Activated T-cell treated with anti-CD3 and anti-CD28 coated beads for 24 hours (primary cell): Measurements from ENCODE around the gene FXN.
"Not testable (repeated sequence)": the region's sequence is repeated elsewhere in the genome, so short reads cannot be mapped to it uniquely, and the experiment has no call there.

Source experiments
- DNase-seq: peaks from one replicate; pipeline ENCODE4 v3.0.0-alpha.2; 2020; ENCODE audit warnings: low read depth

The FXN gene

GRCh38 chr9:69070201-69070600 is 34.6 kb downstream of the FXN start:
- DNase-seq = no peak

GRCh38 chr9:69071059-69071458 is 35.5 kb downstream of the FXN start:
- DNase-seq = no peak

GRCh38 chr9:69073103-69073502 is 37.6 kb downstream of the FXN start:
- DNase-seq = no peak

DNA sequence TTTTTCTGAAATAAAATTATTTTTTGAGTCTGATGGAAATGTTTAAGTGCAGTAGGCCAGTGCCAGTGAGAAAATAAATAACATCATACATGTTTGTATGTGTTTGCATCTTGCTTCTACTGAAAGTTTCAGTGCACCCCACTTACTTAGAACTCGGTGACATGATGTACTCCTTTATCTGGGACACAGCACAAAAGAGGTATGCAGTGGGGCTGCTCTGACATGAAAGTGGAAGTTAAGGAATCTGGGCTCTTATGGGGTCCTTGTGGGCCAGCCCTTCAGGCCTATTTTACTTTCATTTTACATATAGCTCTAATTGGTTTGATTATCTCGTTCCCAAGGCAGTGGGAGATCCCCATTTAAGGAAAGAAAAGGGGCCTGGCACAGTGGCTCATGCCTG is 39.2 kb downstream of the FXN start:
- no peak for DNase-seq

GRCh38 chr9:69076550-69076949 is 41.0 kb downstream of the FXN start:
- DNase-seq = no peak

DNA sequence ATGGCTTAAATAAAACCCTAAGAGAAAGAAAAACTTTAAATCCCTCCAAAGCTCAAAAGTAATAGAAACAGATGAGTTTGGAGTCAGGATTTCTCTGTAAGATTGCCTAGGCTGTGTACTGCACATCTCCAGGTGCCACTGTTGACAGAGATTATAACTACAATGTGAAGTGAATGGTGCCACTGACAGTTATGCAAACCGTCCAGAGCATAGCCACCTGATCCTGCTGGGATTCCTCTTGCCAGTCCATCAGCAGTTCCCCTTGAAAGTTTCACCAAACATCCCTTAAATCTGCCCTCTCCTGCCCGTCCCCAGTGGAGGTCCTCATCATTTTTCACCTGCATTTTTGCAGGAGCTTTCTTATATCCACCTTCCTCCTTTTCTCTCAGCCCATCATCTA is 42.5 kb downstream of the FXN start:
- DNase-seq = no peak

GRCh38 chr9:69078581-69078980 is 43.0 kb downstream of the FXN start:
- DNase-seq = no peak

GRCh38 chr9:69079186-69079585 is 43.6 kb downstream of the FXN start:
- DNase-seq = no peak

- no peak for DNase-seq
These were observed 45.7 kb downstream of the FXN start for GRCh38 chr9:69081261-69081660.

DNA sequence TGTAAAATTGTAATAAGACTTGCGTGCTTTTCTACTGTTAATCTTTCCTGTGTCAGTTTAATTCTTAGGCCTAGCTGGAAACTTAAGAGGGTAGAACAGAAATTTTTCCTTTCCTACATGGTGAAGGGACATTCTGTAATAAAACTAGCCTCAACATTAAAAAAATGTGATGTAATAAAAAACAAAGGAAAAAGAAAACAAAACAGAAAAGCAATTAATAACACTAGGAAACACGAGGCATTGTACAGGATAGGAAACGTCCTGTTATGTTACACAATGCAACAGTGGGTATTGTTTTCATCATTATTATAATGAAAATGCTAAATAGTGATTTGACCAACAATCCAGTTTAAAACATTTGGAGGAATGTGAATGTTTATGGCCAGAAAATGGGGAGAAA is 47.8 kb downstream of the FXN start:
- no peak for DNase-seq

GRCh38 chr9:69085569-69086283 is 50.2 kb downstream of the FXN start:
- no peak for DNase-seq

- no peak for DNase-seq
These were observed 50.8 kb downstream of the FXN start for GRCh38 chr9:69086312-69086711.

DNA sequence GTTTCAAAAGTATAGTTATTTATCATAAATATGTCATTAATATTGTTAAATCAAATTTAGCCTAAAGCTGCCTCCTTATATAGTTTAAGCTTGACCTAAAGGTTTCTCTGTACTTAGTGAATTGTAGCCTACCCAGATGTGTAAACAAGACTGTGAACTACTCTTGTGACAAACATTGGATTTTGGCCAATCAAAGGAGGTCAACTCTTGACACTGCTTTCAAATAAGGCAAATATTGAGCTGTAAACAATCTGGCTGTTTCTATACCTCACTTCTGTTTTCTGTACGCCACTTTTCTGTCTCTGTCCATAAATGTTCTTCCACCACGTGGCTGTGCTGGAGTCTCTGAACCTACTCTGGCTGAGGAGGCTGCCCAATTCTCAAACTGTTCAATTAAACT is 51.2 kb downstream of the FXN start:
- DNase-seq = no peak

GRCh38 chr9:69089082-69089481 is 53.5 kb downstream of the FXN start:
- DNase-seq = no peak

DNA sequence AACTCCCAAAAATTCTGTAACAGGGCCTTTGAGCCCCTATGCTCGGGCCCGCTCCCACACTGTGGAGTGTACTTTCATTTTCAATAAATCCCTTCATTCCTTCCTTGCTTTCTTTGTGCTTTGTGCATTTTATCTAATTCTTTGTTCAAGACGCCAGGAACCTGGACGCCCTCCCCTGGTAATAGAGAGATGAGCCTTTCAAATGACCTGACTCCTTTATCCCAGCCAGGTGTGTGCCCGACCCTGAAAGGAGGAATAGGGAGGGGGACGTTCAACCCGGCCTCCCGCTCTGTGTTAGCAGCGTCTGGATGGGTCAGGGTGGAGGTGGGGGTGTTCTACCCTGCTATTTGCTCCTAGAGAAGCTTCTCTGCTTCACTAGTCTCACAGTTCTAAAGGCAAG is 53.9 kb downstream of the FXN start:
- no peak for DNase-seq

GRCh38 chr9:69090140-69090750 is 54.7 kb downstream of the FXN start:
- DNase-seq = no peak

DNA sequence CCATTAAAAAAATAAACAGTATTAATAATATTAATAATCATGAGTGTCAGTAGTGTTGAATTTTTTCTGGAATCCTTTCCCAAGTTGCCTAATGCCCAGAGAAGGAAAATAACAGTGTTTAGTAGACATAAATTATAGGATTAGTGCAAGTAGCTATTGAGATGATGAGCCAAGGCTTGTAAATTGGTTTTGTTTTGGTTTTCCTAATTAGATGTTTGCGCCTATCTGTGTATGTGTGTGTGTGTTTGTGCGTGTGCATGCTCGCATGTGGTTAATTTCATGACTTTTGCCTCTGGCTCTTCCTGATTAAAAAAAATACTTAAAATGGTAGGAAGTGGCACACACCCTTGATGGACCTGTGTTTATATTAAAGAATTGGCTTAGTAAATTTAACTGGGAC is 55.4 kb downstream of the FXN start:
- no peak for DNase-seq

DNA sequence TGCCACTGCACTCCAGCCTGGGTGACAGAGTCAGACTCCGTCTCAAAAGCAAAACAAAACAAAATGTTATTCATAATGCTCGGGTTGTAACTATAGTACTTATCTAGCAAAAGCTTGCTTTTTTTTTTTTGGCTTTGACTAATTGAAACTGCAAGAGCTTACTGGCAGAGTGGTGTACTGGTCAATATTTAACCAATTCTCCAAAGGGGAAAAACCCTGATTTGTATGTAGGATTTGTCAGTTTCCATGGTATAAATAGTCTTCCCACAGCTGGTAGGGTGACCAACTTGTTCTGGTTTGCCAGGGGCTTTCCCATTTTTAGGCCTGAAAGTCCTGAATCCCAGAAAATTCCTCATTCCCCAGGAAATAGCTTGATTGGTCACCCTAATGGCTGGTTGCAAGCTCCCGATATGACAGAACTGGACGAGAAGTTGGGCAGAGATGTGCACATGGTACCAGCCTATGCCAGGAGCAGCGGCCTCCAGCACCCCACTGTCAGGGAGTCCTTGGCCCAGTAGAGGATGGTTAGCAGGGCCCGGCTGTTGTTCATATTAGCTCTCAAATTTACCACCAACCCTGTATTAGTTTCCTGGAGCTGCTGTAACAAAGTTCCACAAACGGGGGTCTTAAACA is 58.0 kb downstream of the FXN start:
- DNase-seq = no peak

DNA sequence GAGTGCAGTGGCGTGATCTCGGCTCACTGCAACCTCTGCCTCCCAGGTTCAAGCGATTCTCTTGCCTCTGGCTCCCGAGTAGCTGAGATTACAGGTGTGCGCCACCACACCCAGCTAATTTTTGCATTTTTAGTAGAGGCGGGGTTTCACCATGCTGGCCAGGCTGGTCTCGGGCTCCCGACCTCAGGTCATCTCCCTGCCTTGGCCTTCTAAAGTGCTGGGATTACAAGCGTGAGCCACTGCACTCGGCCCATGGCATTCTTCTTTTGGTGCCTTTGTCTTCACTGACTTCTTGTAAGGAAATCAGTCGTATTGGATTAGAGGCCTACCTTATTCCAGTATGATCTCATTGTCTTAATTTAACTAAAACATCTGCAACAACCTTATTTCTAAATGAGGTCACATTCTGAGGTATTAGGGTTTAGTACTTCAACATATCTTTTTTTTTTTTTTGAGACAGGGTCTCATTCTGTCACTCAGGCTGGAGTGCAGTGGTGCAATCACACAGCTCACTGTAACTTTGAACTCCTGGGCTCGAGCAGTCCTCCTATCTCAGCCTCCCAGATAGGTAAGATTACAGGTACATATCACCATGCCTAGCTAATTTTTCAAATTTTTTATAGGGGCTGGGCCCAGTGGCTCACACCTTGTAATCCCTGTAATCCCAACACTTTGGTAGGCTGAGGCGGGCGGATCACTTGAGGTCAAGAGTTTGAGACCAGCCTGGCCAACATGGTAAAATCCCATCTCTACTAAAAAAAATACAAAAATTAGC is 59.0 kb downstream of the FXN start:
- not testable (repeated sequence) for DNase-seq

DNA sequence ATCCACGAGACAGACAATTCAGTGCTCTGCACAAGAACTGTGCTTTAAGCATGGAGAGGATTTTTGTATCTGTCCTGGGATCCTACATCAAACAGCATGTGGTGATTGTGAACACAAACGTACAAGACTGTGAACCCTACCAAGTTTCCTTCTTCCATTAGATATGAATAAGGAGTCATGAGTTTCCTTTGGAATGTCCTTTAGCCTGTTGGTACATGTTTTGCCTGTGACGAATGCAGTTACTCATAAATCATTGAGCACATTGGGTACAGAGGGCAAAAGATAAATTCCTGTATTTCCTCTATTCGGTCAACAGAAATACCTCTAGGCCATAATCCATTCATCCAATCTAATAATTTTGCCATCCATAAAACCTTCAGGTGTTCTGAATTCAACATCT is 61.5 kb downstream of the FXN start:
- no peak for DNase-seq

GRCh38 chr9:69097923-69098593 is 62.5 kb downstream of the FXN start:
- no peak for DNase-seq

DNA sequence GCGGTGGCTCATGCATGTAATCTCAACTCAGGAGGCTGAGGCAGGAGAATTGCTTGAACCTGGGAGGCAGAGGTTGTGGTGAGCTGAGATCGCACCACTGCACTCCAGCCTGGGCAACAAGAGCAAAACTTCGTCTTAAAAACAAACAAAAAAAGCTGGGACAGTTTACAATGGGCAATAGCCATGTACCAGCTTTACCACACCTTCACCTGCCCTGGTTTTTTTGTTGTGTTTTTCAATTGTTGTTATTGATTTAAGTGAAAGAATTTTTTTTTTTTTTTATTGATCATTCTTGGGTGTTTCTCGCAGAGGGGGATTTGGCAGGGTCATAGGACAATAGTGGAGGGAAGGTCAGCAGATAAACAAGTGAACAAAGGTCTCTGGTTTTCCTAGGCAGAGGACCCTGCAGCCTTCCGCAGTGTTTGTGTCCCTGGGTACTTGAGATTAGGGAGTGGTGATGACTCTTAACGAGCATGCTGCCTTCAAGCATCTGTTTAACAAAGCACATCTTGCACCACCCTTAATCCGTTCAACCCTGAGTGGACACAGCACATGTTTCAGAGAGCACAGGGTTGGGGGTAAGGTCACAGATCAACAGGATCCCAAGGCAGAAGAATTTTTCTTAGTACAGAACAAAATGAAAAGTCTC is 67.9 kb downstream of the FXN start:
- DNase-seq = not testable (repeated sequence)
